Loucy (cell line): ENCODE results near the gene FGG.

ENCODE experiments used
- H2AFZ ChIP-seq: fragments of 200-600 bp; sonication (generic); 2 replicates; pipeline ENCODE4 v1.6.0; 2016; ENCODE audit warnings: antibody characterized with exemption, mild to moderate bottlenecking, low read length, moderate library complexity
- H3F3A ChIP-seq: fragments of 200-600 bp; 2 replicates; pipeline ENCODE4 v1.6.0; 2016; ENCODE audit warnings: antibody characterized with exemption, low read depth, mild to moderate bottlenecking
- H3K27me3 ChIP-seq: fragments of 200-600 bp; sonication (generic); 2 replicates; pipeline ENCODE4 v1.6.1; 2014; ENCODE audit warnings: low read length, mild to moderate bottlenecking; ENCODE audit not compliant: insufficient read depth, poor library complexity, severe bottlenecking
- H3K36me3 ChIP-seq: fragments of 200-600 bp; sonication (generic); 2 replicates; pipeline ENCODE4 v1.6.1; 2016; ENCODE audit warnings: low read length; ENCODE audit not compliant: insufficient read depth
- H3K4me1 ChIP-seq: fragments of 200-600 bp; sonication (generic); 2 replicates; pipeline ENCODE4 v1.5.1; 2014; ENCODE audit warnings: low read length, mild to moderate bottlenecking; ENCODE audit not compliant: insufficient read depth, poor library complexity, severe bottlenecking
- H3K4me2 ChIP-seq: fragments of 200-600 bp; sonication (generic); 2 replicates; pipeline ENCODE4 v1.6.0; 2014; ENCODE audit warnings: antibody characterized with exemption, low read length, low read depth, mild to moderate bottlenecking; ENCODE audit not compliant: poor library complexity, severe bottlenecking
- H3K4me3 ChIP-seq: fragments of 200-600 bp; sonication (generic); 2 replicates; pipeline ENCODE4 v1.5.1; 2014; ENCODE audit warnings: low read length, mild to moderate bottlenecking, mixed read lengths; ENCODE audit not compliant: poor library complexity, severe bottlenecking
- H3K79me2 ChIP-seq: fragments of 200-600 bp; sonication (generic); 2 replicates; pipeline ENCODE4 v1.6.1; 2014; ENCODE audit warnings: low read length; ENCODE audit not compliant: insufficient read depth
- H3K9ac ChIP-seq: fragments of 200-600 bp; sonication (generic); 2 replicates; pipeline ENCODE4 v1.6.0; 2014; ENCODE audit warnings: mild to moderate bottlenecking, low read depth, low read length, moderate library complexity; ENCODE audit not compliant: poor library complexity, severe bottlenecking
- H3K9me2 ChIP-seq: fragments of 200-600 bp; sonication (generic); replicated peaks from 2 replicates; pipeline ENCODE4 v1.6.1; 2016; ENCODE audit warnings: low read depth, low read length, mixed read lengths
- H3K9me3 ChIP-seq: fragments of 200-600 bp; sonication (generic); 2 replicates; pipeline ENCODE4 v1.6.1; 2014; ENCODE audit warnings: mild to moderate bottlenecking, antibody characterized with exemption, low read length, low read depth; ENCODE audit not compliant: insufficient read depth
- H4K20me1 ChIP-seq: fragments of 200-600 bp; sonication (generic); 2 replicates; pipeline ENCODE4 v1.6.0; 2014; ENCODE audit warnings: antibody characterized with exemption, low read length, mild to moderate bottlenecking; ENCODE audit not compliant: insufficient read depth, poor library complexity, severe bottlenecking
- EZH2phosphoT487 ChIP-seq: fragments of 200-600 bp; IDR thresholded peaks from 2 replicates; pipeline ENCODE4 v1.6.1; 2018; ENCODE audit warnings: antibody characterized with exemption, mild to moderate bottlenecking, moderate library complexity, borderline replicate concordance
- TF ChIP-seq, protein P1 (sequence below): fragments of 200-600 bp; sonication (generic); conservative IDR thresholded peaks from 2 replicates; pipeline ENCODE4 v1.5.1; 2014; ENCODE audit warnings: mild to moderate bottlenecking, antibody characterized with exemption, low read length

The FGG gene

DNA sequence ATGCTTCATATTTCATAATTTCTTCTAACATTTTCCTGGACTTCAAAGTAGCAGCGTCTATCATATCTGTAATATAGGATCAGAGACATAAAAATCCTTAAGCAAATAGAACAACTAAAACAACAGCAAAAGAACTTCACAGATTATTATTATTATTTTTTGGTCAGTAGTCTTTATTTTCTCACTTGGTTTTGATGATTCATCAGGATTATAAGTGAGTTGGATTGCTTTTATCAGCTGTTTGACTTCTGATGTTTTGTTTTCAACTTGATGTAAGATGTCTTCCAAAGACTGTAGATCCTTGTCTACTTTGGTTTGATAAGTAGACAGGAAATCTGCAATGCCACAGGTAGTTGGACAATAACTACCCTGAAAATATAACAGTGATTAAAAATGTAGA, 623 bp downstream of the FGG start:
- Histone ChIP-seq H2AFZ (no peak overlapping the region), H3K9ac (no peak overlapping the region), H3K4me1 (no peaks in the 10 kb centered on the region), H3K4me3 (no peak overlapping the region), H3K9me3 (no peaks in the 10 kb centered on the region), H3K9me2 (no peaks in the 10 kb centered on the region), H3F3A (no peaks in the 10 kb centered on the region), H4K20me1 (no peaks in the 10 kb centered on the region), H3K36me3 (no peaks in the 10 kb centered on the region), H3K4me2 (no peak overlapping the region), H3K27me3 (peaks cover 9% of the 10 kb centered on the region), H3K79me2 (no peaks in the 10 kb centered on the region)
- TF ChIP-seq, protein P1, sequence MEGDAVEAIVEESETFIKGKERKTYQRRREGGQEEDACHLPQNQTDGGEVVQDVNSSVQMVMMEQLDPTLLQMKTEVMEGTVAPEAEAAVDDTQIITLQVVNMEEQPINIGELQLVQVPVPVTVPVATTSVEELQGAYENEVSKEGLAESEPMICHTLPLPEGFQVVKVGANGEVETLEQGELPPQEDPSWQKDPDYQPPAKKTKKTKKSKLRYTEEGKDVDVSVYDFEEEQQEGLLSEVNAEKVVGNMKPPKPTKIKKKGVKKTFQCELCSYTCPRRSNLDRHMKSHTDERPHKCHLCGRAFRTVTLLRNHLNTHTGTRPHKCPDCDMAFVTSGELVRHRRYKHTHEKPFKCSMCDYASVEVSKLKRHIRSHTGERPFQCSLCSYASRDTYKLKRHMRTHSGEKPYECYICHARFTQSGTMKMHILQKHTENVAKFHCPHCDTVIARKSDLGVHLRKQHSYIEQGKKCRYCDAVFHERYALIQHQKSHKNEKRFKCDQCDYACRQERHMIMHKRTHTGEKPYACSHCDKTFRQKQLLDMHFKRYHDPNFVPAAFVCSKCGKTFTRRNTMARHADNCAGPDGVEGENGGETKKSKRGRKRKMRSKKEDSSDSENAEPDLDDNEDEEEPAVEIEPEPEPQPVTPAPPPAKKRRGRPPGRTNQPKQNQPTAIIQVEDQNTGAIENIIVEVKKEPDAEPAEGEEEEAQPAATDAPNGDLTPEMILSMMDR: no peak
- TF ChIP-seq EZH2phosphoT487: no peak

DNA sequence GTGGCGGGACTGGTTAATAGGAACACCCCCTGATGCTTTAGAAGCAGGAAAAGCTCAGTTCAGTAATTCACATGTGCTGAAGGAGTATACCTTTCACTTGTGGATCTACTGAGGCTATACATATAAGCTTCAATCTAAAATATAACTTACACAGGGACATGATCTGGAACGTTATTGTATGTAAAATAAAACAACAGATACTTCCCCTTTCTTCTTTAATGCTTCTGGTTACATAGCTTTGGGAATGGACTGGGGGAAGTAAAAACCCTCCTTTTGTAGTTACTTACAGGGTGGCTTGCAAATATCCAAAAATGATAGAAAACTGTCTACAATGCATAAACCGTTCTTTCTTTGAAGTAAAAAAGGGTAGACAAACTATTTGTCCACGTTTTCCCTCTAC, 1.9 kb downstream of the FGG start:
- Histone ChIP-seq H3K4me2 (no peak overlapping the region), H3K27me3 (peaks cover 9% of the 10 kb centered on the region), H3K9ac (no peak overlapping the region), H3K9me2 (no peaks in the 10 kb centered on the region), H3K4me1 (no peaks in the 10 kb centered on the region), H2AFZ (no peak overlapping the region), H3K9me3 (no peaks in the 10 kb centered on the region), H3K4me3 (no peak overlapping the region), H3K36me3 (no peaks in the 10 kb centered on the region), H3F3A (no peaks in the 10 kb centered on the region), H3K79me2 (no peaks in the 10 kb centered on the region), H4K20me1 (no peaks in the 10 kb centered on the region)
- TF ChIP-seq EZH2phosphoT487: no peak
- TF ChIP-seq, protein P1: no peak

DNA sequence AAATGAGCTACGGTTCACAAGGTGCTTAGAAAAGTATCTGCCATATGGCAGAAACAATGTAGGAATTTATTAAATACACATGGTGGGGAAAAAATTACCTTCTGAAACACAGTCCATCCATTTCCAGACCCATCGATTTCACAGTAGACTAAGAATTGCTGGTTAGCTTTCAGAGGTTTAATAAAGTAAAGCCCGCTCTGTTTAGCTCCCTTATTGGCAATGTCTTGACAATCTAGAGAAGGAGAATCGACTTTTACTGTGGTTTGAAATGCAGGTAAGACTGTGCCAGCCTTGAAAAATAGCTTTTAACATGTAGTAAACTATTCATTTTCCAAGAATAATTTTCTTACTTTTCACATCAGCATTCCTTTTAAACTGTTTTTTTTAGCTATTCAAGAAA, 2.9 kb downstream of the FGG start:
- TF ChIP-seq EZH2phosphoT487: no peak
- TF ChIP-seq, protein P1: no peak
- H3K79me2 ChIP-seq: no peaks in the 10 kb centered on the region
- H3F3A ChIP-seq: no peaks in the 10 kb centered on the region
- H3K4me1 ChIP-seq: no peaks in the 10 kb centered on the region
- H3K4me2 ChIP-seq: no peak overlapping the region
- H3K27me3 ChIP-seq: peaks cover 7% of the 10 kb centered on the region
- no peaks in the 10 kb centered on the region for H3K36me3 ChIP-seq
- H2AFZ ChIP-seq: no peak overlapping the region
- no peak overlapping the region for H3K4me3 ChIP-seq
- no peak overlapping the region for H3K9ac ChIP-seq
- no peaks in the 10 kb centered on the region for H3K9me2 ChIP-seq
- no peaks in the 10 kb centered on the region for H4K20me1 ChIP-seq
- H3K9me3 ChIP-seq: no peaks in the 10 kb centered on the region
